Measurements from ENCODE around the gene CCNB2.
A peak's percentile ranks its signal among the peaks of the same experiment; 100 is the strongest.
"Not testable (repeated sequence)": the region's sequence is repeated elsewhere in the genome, so short reads cannot be mapped to it uniquely, and the experiment has no call there.

Gene CCNB2

GRCh38 chr15:59104912-59105732 lies at the start of gene CCNB2:
Gene CCNB2, plus strand, starts transcription at chr15:59105146. Its CDS starts 123 bp downstream, at chr15:59105269.
- peak; percentile 96 for DNase-seq

GRCh38 chr15:59059076-59059597 lies 45.8 kb upstream of the CCNB2 start:
- no peak for DNase-seq

- no peak for DNase-seq
Observed at GRCh38 chr15:59060348-59060747, 44.6 kb upstream of the CCNB2 start.

GRCh38 chr15:59063042-59063441 lies 41.9 kb upstream of the CCNB2 start:
- DNase-seq, result peak; percentile 95

GRCh38 chr15:59069430-59069829 lies 35.5 kb upstream of the CCNB2 start:
- no peak for DNase-seq

- peak; percentile 24 for DNase-seq
Observed at GRCh38 chr15:59074607-59075006, 30.3 kb upstream of the CCNB2 start.

- DNase-seq, result no peak
Observed at GRCh38 chr15:59087731-59088130, 17.2 kb upstream of the CCNB2 start.

GRCh38 chr15:59094077-59094476 lies 10.9 kb upstream of the CCNB2 start:
- DNase-seq, result no peak

- DNase-seq, result no peak
Observed at GRCh38 chr15:59096429-59096828, 8.5 kb upstream of the CCNB2 start.

GRCh38 chr15:59099162-59099685 lies 5.7 kb upstream of the CCNB2 start:
- no peak for DNase-seq

- DNase-seq, result no peak
Observed at GRCh38 chr15:59104602-59104911, 389 bp upstream of the CCNB2 start.

GRCh38 chr15:59105854-59106253 lies 908 bp downstream of the CCNB2 start:
- peak; percentile 26 for DNase-seq

GRCh38 chr15:59111251-59111650 lies 6.3 kb downstream of the CCNB2 start:
- DNase-seq, result peak; percentile 20

GRCh38 chr15:59115047-59115446 lies 10.1 kb downstream of the CCNB2 start:
- no peak for DNase-seq

GRCh38 chr15:59116141-59116540 lies 11.2 kb downstream of the CCNB2 start:
- DNase-seq, result no peak

GRCh38 chr15:59116771-59117170 lies 11.8 kb downstream of the CCNB2 start:
- no peak for DNase-seq

GRCh38 chr15:59119625-59120024 lies 14.7 kb downstream of the CCNB2 start:
- DNase-seq, result no peak

GRCh38 chr15:59120937-59121336 lies 16.0 kb downstream of the CCNB2 start:
- DNase-seq, result no peak

- DNase-seq, result no peak
Observed at GRCh38 chr15:59124261-59124660, 19.3 kb downstream of the CCNB2 start.

- not testable (repeated sequence) for DNase-seq
Observed at GRCh38 chr15:59125683-59126082, 20.7 kb downstream of the CCNB2 start.

- peak; percentile 30 for DNase-seq
Observed at GRCh38 chr15:59127255-59127654, 22.3 kb downstream of the CCNB2 start.

- DNase-seq, result no peak
Observed at GRCh38 chr15:59131456-59131855, 26.5 kb downstream of the CCNB2 start.

- no peak for DNase-seq
Observed at GRCh38 chr15:59131969-59132562, 27.1 kb downstream of the CCNB2 start.

- DNase-seq, result no peak
Observed at GRCh38 chr15:59133929-59134427, 29.0 kb downstream of the CCNB2 start.
